Caco-2 (cell line): ENCODE data around the gene PCDHAC2. TPM values are rescaled to one million over a fixed set of nuclear protein-coding genes. Genes with fewer than 3 reads are reported as not detected.

ENCODE experiments used
- BruUV-seq: library from RNA; stranded (reverse); fragments of 400-500 nt; replicated peaks from 2 replicates; lab custom pipeline; 2021; lab: Mats Ljungman, UMichigan
- CTCF ChIA-PET: fragments of 300-600 bp; sonication (Branson Sonifier 250); formaldehyde crosslinking; loops from one replicate; lab custom pipeline; 2022; ENCODE audit warnings: antibody characterized with exemption; lab: Charles Lee
- POLR2A ChIA-PET: fragments of 300-600 bp; sonication (Branson Sonifier 250); formaldehyde crosslinking; loops from one replicate; lab custom pipeline; 2022; ENCODE audit warnings: antibody characterized with exemption; lab: Charles Lee
- DNase-seq, 2 experiments: peaks; one replicate each; pipeline versions ENCODE4 v3.0.0 to v3.0.0-alpha.2; 2020 to 2022
- H3K27me3 ChIP-seq: replicated peaks from 2 replicates; pipeline ENCODE4 v1.6.0; 2011; ENCODE audit warnings: low read length; ENCODE audit not compliant: control insufficient read depth, insufficient read depth
- H3K36me3 ChIP-seq: 2 replicates; pipeline ENCODE4 v1.5.1; 2011; ENCODE audit warnings: low read length; ENCODE audit not compliant: control insufficient read depth, insufficient read depth
- H3K4me1 ChIP-seq: fragments of 250-450 bp; sonication (Bioruptor Pico); 2 replicates; pipeline ENCODE4 v1.5.1; 2020; ENCODE audit warnings: mild to moderate bottlenecking
- H3K4me3 ChIP-seq: 2 replicates; pipeline ENCODE4 v1.5.1; 2011; ENCODE audit warnings: low read depth, mild to moderate bottlenecking, control low read depth, low read length
- H3K9me3 ChIP-seq: fragments of 250-450 bp; sonication (Bioruptor Pico); 2 replicates; pipeline ENCODE4 v1.5.1; 2020; ENCODE audit warnings: mild to moderate bottlenecking, moderate library complexity
- H3K27ac Mint-ChIP-seq: one replicate; pipeline ENCODE4 v1.8.0; 2022; ENCODE audit warnings: mixed read lengths; ENCODE audit not compliant: unreplicated experiment
- H3K27me3 Mint-ChIP-seq: one replicate; pipeline ENCODE4 v1.8.0; 2022; ENCODE audit warnings: mixed read lengths; ENCODE audit not compliant: insufficient read depth, unreplicated experiment
- H3K36me3 Mint-ChIP-seq: one replicate; pipeline ENCODE4 v1.8.0; 2022; ENCODE audit warnings: mild to moderate bottlenecking, mixed read lengths; ENCODE audit not compliant: insufficient read depth, unreplicated experiment
- H3K4me1 Mint-ChIP-seq: one replicate; pipeline ENCODE4 v1.8.0; 2022; ENCODE audit warnings: low read depth, mixed read lengths; ENCODE audit not compliant: unreplicated experiment
- H3K4me3 Mint-ChIP-seq: one replicate; pipeline ENCODE4 v1.8.0; 2022; ENCODE audit warnings: mild to moderate bottlenecking, moderate library complexity, mixed read lengths; ENCODE audit not compliant: unreplicated experiment
- H3K9me3 Mint-ChIP-seq: one replicate; pipeline ENCODE4 v1.8.0; 2022; ENCODE audit warnings: mixed read lengths; ENCODE audit not compliant: unreplicated experiment
- intact Hi-C: fragments of 100-400 bp; cut with micrococcal nuclease; formaldehyde crosslinking; loops from one replicate; pipeline ENCODE4 v1.10.0; 2022; ENCODE audit not compliant: unreplicated experiment
- total RNA-seq: library from RNA; stranded (reverse); gene quantifications from 2 replicates; pipeline ENCODE4 v1.2.3, GENCODE V29; 2022
- TF ChIP-seq, protein P1 (sequence below), 2 experiments: fragments of 200-600 bp in 1 of 2; IDR thresholded peaks; 1 replicate in 1 of 2; 2 replicates in 1 of 2; pipeline versions ENCODE4 v1.5.1 to v1.8.0; 2011 to 2022; ENCODE audit warnings: antibody characterized with exemption in 1 of 2, control low read depth in 1 of 2, inconsistent platforms in 1 of 2, low read depth in 1 of 2, low read length in 1 of 2, mild to moderate bottlenecking in 1 of 2, moderate library complexity in 1 of 2; ENCODE audit not compliant: insufficient read depth in 1 of 2, severe bottlenecking in 1 of 2, unreplicated experiment in 1 of 2

Gene PCDHAC2
- total RNA-seq, 1 experiment from 2014 or later: not detected

DNA sequence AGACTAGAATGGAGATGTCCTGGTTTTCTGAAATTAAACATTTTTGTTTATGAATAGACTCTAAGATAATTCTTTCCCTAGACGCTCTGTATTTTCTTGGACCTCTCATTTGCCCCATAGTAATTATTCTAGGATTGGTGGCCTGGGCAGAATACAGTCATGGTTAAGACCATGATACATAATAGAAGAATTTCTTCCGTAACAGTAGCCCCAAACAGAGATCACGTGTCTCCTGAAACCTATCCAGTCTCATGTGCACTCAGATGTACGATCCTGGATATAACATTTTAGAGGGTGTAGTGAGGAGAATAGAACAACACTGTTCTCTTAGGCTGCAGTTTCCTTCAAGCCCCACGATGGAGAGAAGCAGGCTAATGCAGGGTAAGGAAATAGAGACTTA lies 22.3 kb downstream of the PCDHAC2 start:
- H3K4me1 ChIP-seq: no peaks in the 10 kb centered on the region
- intact Hi-C loops: no loop called here
- no peaks in the 10 kb centered on the region for H3K27me3 ChIP-seq
- DNase-seq: no peak
- Mint-ChIP-seq H3K9me3 (no peaks in the 10 kb centered on the region), H3K36me3 (no peaks in the 10 kb centered on the region), H3K4me3 (no peak overlapping the region), H3K27ac (no peak overlapping the region), H3K4me1 (no peaks in the 10 kb centered on the region), H3K27me3 (no peaks in the 10 kb centered on the region)
- no peak overlapping the region for H3K4me3 ChIP-seq
- no peaks in the 10 kb centered on the region for H3K36me3 ChIP-seq
- CTCF ChIA-PET: no interaction called here
- no TSS peak for BruUV-seq
- no peaks in the 10 kb centered on the region for H3K9me3 ChIP-seq
- POLR2A ChIA-PET: no interaction called here
- TF ChIP-seq, protein P1, sequence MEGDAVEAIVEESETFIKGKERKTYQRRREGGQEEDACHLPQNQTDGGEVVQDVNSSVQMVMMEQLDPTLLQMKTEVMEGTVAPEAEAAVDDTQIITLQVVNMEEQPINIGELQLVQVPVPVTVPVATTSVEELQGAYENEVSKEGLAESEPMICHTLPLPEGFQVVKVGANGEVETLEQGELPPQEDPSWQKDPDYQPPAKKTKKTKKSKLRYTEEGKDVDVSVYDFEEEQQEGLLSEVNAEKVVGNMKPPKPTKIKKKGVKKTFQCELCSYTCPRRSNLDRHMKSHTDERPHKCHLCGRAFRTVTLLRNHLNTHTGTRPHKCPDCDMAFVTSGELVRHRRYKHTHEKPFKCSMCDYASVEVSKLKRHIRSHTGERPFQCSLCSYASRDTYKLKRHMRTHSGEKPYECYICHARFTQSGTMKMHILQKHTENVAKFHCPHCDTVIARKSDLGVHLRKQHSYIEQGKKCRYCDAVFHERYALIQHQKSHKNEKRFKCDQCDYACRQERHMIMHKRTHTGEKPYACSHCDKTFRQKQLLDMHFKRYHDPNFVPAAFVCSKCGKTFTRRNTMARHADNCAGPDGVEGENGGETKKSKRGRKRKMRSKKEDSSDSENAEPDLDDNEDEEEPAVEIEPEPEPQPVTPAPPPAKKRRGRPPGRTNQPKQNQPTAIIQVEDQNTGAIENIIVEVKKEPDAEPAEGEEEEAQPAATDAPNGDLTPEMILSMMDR (IDR thresholded peaks at IDR 0.05; ENCODE audit: insufficient read depth in 1 of 2, low read depth in 1 of 2, low read length in 1 of 2, severe bottlenecking in 1 of 2, unreplicated experiment in 1 of 2): no peak

DNA sequence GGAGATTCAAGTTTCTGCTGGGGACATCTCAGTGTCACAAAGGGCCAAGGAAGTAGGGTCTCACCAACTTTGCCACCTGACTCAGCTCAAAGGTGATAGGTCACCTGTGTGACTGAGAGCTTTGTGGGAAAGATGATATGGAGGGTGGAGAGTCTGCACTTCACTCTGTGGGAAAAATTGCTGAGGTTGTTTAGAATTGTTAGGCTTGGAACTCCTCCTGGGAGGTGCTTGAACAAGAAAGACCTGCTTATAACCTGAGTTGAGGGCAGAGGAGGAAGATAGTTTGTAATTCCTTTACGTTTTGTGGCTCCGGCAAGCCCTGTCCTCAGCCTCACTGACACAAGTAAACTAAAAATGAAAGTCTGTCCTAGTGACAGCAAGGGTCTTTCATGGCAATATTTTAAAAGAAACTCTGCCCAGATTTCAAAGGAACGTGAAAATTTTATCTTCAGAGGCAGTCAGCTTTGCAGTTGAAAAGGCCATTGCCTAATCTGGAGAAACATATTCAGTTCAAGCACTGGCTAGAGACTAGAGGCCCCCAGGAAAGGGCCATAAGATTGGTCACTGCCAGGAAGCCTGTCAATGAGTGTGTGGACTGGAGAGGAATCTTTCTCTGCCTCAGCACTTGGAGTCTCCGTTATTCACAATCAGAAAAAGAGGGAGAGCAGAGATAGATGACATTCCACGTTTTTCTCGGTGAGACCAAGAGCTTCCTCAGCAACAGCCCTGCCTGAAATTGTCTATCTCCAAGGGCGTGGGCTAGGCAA lies 23.2 kb downstream of the PCDHAC2 start:
- H3K27ac Mint-ChIP-seq: no peak overlapping the region
- no peaks in the 10 kb centered on the region for H3K9me3 Mint-ChIP-seq
- no peak for DNase-seq

DNA sequence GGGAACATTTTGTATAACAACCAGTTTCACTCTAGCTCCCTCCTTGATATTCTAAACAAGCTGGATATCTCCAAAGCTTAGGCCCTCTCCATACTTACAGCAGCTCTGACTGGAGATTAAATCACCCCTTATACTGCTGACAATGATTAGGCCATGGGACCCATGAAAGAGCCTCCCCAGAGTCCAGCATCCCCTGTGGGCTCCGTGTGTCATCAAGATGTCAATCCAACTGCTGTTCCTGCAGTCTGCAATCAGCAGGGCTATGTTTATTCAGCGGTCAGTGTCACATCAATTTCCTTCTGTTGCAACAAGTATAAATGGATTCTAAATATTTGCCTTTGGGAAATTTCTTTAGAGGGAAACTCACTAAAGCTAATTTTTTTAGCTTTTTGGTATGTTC lies 26.6 kb downstream of the PCDHAC2 start:
- TF ChIP-seq, protein P1 (IDR thresholded peaks at IDR 0.05; ENCODE audit: insufficient read depth in 1 of 2, low read depth in 1 of 2, low read length in 1 of 2, severe bottlenecking in 1 of 2, unreplicated experiment in 1 of 2): no peak
- CTCF ChIA-PET: no interaction called here
- Histone ChIP-seq H3K27me3 (no peaks in the 10 kb centered on the region), H3K9me3 (no peaks in the 10 kb centered on the region), H3K36me3 (no peaks in the 10 kb centered on the region), H3K4me3 (no peak overlapping the region), H3K4me1 (no peaks in the 10 kb centered on the region)
- no peak for DNase-seq
- H3K4me3 Mint-ChIP-seq: no peak overlapping the region
- no peaks in the 10 kb centered on the region for H3K9me3 Mint-ChIP-seq
- H3K27me3 Mint-ChIP-seq: no peaks in the 10 kb centered on the region
- H3K36me3 Mint-ChIP-seq: no peaks in the 10 kb centered on the region
- H3K4me1 Mint-ChIP-seq: no peaks in the 10 kb centered on the region
- intact Hi-C loops: no loop called here
- BruUV-seq: no TSS peak
- POLR2A ChIA-PET: no interaction called here
- no peak overlapping the region for H3K27ac Mint-ChIP-seq

More for the DNA sequence above, 23.2 kb downstream of the PCDHAC2 start:
- intact Hi-C loops: no loop called here
- ChIA-PET POLR2A (no interaction called here), CTCF (no interaction called here)
- BruUV-seq: no TSS peak
- no peaks in the 10 kb centered on the region for H3K27me3 Mint-ChIP-seq
- Histone ChIP-seq H3K27me3 (no peaks in the 10 kb centered on the region), H3K4me1 (no peaks in the 10 kb centered on the region), H3K9me3 (no peaks in the 10 kb centered on the region), H3K4me3 (no peak overlapping the region), H3K36me3 (no peaks in the 10 kb centered on the region)
- no peaks in the 10 kb centered on the region for H3K36me3 Mint-ChIP-seq
- TF ChIP-seq, protein P1 (IDR thresholded peaks at IDR 0.05; ENCODE audit: insufficient read depth in 1 of 2, low read depth in 1 of 2, low read length in 1 of 2, severe bottlenecking in 1 of 2, unreplicated experiment in 1 of 2): no peak
- no peaks in the 10 kb centered on the region for H3K4me1 Mint-ChIP-seq
- no peak overlapping the region for H3K4me3 Mint-ChIP-seq
